ENCODE measurements around the gene RBM23.

Gene RBM23

DNA sequence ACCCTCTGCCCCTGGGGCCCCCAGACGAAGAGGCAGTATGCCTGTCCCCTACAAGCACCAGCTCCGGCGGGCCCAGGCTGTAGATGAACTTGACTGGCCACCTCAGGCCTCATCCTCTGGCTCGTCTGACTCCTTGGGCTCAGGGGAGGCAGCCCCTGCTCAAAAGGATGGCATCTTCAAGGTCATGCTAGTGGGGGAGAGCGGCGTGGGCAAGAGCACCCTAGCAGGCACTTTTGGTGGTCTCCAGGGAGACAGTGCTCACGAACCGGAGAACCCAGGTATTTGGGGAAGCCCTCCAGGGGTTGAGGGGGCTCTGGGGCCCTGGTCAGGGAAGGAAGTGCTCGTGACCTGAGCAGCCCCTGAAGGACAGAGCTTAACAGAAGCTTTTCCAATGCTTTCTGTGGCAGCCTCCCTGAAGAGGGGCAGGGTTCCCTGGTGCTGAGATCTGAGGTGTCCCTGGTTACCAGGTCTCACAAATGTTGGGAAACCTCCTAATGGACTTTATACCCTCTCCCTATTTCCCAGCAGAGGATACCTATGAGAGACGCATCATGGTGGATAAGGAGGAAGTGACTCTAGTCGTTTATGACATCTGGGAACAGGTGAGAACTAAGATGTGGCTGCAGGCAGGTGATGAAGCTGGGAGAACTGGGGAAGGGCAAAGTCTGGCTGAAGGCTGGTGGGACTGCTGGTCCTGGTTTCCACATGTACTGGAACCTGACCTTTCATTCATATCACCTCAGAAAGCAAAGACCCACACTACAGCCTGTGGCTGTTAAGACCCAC is 34.0 kb downstream of the RBM23 start:
- no peak for DNase-seq

DNA sequence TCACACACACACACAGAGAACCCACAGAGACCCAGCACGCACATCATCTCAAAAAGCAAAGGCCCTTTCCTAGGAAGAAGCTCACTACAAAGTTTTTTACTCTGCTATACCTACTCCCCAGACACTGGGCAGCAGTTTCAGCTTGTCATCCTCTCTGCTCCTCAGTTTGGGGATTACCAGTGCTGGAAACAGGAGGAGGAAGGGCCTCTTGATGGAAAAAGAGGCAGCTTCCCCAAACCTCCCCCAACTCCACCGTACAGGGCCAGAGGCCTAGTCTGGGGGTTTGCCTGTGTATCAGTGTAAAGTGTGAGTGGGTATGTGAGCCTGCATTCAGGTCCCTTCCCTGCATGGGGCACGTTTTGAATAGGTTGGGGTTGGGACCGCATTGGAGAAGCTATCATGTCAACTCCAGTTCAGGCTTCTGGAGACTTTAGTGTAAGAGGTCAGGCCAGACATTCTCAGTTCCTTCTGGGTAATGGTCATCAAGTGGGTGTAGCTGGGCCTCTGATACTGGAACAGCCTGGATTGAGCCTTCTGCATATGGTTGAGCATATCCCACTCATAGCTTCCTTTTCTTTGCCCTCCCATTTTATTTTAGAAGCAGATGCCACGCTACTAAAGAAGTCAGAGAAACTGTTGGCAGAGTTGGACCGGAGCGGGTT is 34.7 kb downstream of the RBM23 start:
- no peak for DNase-seq

DNA sequence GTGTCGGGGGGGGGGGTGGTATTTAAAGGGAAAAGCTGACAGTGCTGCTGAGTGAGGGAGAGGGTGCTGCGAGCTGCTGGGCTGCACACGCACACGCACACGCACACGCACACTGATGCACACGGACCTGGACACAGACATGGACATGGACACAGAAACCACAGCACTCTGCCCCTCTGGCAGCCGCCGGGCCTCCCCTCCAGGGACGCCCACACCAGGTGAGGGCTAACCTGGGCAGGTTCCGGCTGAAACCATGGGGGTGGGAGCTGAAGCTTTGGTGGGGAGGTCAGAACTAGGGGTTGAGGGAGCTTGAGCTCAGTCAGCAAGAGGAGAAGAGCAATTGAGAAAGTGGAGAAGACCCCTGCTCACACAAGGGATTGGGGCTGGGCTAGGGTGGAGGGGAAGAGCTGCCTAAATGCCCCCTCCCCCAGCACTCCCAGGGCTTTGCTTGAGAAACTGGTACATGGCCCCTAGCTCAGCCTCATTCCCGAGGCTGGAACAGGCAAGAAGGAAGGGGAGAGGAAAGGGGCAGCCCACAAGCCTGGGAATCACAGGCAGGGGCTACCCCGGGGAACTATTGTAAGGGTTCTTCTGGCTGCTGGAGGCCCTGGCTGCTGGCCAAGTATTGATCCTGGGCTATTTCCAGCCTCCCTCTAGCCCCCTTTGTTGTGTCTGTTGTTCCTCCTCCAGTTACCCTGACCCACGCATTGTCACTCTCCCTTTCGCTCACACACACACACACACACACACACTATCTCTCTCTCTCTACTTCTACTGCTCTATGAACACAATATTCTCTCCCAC is 35.6 kb downstream of the RBM23 start, which contains the start of gene REM2:
REM2 (plus strand) TSS at position 50 of the 804 bp plus-strand sequence; CDS start at position 116, 66 bp downstream.
- no peak for DNase-seq

DNA sequence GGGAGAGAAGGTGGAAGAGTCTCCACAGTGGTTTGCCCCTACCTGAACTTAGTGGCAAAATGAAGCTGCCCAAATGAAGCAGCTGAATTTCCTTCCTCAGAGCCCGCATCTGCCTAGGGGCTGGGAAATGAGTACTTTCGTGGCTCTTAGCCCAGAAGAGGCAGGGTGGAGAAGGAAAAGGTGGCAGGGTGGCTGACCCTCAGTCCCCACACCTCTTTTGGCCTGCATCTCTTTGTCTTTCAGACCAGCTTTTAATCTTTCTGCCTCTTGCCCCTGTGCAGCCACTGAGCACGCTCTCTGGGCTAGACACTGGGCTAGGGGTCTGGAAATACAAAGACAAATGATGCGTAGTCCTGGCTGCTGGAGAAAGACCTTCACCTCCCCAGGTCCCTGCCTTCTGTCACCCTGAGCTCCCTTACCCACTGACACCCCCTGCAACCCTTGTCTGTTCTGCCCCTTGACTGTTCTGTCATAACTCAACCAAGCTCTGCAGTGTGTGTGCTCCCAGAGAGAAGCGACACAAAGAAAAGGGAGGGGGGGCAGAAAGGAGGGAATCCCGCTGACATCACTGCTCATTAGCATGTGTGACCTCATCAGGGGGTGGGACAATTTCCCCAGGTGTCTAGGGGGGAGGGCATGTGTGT is 36.3 kb downstream of the RBM23 start:
- DNase-seq = no peak

DNA sequence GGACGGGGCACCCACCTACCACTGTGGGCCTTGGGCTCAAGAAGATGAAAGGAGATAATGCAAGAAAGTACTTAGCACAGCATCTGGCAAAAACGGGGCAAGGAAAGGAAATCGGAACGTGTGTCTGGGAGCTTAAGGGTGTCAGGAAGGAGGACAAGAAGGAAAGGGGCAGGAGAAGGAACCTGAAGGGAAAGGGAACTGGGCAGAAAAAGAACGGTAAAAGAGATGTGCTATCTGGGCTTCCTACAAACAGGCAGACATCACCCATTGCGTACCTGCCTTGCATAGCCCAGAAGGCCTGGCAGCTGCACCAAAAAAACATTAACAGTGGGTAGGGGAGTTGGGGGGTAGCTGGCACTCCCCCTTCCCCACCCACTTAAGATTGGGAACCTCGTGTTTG is 36.9 kb downstream of the RBM23 start:
- no peak for DNase-seq

DNA sequence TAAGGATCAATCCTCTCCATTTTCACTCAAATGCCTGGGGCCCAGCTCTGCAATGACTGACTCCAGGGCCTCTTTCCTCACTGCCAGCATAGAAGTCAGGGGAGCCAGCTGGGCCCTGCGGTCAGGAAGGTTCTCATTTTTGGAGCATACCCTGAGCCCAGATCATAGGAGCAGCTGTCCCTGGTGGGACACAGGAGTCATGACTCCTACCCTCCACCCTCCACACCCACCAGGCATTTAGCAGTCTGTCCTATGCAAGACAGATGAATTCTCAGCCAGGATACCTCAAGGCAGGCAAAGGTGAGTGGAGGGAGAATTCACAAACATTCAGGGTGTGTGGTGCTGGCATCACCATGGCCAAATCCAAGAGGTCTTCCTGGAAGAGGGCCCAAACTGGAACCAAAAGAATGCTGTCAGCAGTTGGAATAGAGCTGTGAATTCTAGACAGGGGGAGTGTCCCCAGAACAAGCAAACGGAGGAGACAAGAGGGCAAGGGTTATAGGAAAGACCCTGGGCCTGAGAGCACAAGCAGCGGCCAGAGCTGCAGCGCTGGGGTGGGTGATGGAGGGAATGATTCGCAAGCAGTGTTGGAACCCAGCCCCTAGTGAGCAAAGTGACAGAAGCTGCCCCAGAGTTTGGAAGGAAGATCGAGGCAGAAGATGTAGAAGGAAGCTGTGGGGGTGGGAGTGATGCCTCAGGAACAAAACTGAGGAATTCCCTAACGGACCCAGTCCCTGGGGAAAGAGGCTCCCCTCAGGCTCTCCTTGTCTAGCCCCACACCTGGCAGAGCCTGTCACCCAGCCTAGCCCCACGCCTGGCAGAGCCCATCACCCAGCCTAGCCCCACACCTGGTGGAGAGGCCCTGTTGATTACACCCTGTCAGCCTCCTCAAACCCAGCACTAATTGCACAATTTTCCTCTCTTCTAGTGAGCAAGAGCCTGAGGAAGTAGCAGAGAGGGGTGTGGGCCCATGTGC is 40.4 kb downstream of the RBM23 start:
- DNase-seq = no peak

DNA sequence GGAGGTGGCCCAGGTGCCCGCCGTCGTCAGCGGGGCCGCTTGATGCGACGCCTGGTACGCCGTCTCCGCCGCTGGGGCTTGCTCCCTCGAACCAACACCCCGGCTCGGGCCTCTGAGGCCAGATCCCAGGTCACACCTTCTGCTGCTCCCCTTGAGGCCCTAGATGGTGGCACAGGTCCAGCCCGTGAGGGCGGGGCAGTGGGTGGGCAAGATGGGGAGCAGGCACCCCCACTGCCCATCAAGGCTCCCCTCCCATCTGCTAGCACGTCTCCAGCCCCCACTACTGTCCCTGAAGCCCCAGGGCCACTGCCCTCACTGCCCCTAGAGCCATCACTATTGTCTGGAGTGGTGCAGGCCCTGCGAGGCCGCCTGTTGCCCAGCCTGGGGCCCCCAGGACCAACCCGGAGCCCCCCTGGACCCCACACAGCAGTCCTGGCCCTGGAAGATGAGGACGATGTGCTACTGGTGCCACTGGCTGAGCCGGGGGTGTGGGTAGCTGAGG is 41.9 kb downstream of the RBM23 start:
- no peak for DNase-seq

DNA sequence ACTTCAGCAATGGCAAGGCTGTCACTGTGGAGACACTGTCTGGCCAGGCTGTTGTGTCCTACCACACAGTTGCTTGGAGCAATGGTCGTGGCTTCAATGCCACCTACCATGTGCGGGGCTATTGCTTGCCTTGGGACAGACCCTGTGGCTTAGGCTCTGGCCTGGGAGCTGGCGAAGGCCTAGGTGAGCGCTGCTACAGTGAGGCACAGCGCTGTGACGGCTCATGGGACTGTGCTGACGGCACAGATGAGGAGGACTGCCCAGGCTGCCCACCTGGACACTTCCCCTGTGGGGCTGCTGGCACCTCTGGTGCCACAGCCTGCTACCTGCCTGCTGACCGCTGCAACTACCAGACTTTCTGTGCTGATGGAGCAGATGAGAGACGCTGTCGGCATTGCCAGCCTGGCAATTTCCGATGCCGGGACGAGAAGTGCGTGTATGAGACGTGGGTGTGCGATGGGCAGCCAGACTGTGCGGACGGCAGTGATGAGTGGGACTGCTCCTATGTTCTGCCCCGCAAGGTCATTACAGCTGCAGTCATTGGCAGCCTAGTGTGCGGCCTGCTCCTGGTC is 43.1 kb downstream of the RBM23 start:
- DNase-seq = no peak

DNA sequence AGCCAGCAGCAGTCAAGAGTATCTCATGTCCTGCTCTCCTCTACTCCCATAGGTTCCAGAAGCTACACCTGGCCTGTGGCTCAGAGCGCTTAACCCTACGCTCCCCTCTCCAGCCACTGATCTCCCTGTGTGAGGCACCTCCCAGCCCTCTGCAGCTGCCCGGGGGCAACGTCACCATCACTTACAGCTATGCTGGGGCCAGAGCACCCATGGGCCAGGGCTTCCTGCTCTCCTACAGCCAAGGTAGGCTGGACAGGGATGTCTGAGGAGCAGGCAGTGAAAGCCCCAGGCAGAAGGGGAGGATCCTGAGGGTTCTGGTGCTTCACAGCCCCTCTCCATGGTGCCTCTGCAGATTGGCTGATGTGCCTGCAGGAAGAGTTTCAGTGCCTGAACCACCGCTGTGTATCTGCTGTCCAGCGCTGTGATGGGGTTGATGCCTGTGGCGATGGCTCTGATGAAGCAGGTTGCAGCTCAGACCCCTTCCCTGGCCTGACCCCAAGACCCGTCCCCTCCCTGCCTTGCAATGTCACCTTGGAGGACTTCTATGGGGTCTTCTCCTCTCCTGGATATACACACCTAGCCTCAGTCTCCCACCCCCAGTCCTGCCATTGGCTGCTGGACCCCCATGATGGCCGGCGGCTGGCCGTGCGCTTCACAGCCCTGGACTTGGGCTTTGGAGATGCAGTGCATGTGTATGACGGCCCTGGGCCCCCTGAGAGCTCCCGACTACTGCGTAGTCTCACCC is 43.8 kb downstream of the RBM23 start:
- DNase-seq = no peak

DNA sequence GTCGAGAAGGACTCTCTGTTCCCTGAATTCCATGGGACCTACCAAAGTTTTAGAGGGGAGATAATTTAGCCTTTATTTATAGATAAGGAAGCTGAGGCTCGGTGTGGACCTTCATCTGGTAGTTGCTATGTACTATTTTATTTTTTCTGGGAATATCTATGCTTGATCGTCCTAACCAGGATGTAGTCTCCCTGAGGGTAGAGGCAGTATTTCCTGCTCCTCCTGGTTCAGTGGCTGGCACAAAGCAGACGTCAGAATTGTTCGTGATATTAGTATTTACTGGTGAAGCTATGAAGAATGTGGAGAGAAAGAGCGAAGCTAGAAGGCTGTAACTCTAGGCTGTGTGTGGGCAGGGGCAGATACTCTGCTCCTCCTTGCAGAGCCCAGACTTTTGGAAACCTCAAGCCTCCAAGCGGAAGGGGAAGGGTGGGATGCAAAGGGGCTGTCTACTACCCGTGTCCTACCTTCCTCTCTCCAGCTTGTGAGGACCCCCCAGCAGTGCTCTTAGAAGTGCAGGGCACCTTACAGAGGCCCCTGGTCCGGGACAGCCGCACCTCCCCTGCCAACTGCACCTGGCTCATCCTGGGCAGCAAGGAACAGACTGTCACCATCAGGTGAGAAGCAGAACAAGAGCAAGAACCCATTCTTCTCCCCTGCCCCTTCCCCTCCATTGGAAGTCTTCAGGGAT is 46.0 kb downstream of the RBM23 start:
- DNase-seq = no peak

DNA sequence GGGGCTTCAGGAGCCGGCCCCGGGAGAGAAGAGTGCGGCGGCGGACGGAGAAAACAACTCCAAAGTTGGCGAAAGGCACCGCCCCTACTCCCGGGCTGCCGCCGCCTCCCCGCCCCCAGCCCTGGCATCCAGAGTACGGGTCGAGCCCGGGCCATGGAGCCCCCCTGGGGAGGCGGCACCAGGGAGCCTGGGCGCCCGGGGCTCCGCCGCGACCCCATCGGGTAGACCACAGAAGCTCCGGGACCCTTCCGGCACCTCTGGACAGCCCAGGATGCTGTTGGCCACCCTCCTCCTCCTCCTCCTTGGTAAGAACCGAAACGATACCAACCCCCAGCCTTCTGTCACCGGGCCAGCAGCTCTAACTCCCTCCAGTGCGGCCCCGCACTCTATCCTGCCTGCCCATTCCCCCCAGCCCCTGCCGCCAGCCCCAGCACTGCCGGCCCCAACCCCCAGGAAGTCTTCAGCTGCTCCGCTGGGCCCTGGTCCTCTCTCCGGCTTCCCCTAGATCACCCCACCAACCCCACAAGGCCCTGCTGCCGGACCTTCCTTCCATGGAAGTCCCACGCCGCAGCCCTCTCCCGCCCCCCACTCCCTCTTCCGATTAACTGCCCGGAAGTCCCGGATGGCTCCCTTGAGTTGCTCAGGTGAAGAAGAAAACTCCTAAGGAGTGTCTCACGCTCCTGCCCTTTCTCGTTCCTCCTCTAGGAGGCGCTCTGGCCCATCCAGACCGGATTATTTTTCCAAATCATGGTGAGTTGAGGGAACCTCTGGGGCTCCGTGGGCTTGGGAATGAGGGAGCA is 46.7 kb downstream of the RBM23 start:
- peak; percentile 84 for DNase-seq

DNA sequence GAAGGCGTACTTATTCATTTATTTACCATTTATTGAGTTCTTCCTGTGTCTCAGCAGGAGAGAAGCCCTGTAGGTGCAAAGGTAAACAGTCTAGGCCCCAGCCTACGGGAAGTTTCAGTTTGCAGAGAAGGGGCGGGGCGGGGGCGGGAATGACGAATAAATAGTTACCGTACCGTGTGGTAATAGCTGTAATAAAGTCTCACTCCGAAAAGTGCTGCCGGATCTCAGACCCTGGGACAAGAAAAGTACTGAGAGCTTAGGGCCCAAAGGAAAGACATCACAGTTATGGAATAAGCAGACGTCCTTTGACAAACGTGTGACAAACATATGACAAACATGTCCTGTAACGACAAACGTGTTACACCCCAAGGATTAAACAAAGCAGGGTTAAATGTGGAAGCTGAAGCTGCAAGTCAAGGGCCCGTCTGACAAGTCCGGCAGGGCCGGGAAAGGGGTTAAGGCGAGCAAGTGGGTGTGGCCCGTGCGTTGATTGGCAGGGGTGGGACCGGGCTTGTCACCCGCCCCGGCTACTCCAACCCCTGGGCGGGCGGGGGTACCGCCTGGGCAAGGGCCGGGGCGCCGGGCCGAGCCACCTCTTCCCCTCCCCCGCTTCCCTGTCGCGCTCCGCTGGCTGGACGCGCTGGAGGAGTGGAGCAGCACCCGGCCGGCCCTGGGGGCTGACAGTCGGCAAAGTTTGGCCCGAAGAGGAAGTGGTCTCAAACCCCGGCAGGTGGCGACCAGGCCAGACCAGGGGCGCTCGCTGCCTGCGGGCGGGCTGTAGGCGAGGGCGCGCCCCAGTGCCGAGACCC is 47.5 kb downstream of the RBM23 start, which contains the start of gene LRP10:
LRP10 (plus strand) TSS at position 517 of the 809 bp plus-strand sequence. CDS start 564 bp downstream, outside the sequence.
- peak; percentile 89 for DNase-seq

DNA sequence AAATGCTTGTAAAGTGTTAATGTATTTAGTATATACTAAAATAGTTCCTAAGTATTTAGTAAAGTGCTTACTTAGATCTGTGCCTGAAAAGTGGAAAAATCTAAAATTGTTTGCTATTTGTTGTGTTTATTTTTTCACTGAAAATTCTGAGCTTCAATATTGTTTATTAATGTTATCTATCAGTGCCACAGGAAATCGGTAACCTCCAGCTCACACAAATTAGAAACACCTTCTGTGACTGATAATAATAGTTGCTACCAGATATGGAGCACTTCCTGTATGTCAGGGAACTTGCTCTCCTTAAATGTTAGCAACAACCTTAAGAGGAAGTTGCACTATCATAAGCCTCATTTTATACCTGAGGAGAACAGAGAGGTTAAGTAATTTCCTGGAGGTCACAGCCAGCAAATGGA is 48.1 kb downstream of the RBM23 start:
- no peak for DNase-seq

DNA sequence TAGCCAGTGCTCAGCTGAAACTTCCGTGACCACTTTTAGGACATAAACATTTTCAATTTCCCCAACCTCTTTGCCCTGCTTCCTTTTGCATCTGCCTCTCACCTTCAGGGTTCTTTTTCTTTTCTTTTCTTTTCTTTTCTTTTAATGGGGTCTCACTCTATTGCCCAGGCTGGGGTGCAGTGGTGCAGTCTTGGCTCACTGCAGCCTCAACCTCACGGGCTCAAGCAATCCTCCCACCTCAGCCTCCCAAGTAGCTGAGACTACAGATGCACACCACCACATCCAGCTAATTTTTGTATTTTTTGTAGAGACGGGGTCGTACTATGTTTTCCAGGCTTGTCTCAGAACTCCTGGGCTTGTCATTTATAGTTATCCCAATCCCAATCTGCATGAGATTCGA is 52.1 kb downstream of the RBM23 start:
- DNase-seq = no peak

DNA sequence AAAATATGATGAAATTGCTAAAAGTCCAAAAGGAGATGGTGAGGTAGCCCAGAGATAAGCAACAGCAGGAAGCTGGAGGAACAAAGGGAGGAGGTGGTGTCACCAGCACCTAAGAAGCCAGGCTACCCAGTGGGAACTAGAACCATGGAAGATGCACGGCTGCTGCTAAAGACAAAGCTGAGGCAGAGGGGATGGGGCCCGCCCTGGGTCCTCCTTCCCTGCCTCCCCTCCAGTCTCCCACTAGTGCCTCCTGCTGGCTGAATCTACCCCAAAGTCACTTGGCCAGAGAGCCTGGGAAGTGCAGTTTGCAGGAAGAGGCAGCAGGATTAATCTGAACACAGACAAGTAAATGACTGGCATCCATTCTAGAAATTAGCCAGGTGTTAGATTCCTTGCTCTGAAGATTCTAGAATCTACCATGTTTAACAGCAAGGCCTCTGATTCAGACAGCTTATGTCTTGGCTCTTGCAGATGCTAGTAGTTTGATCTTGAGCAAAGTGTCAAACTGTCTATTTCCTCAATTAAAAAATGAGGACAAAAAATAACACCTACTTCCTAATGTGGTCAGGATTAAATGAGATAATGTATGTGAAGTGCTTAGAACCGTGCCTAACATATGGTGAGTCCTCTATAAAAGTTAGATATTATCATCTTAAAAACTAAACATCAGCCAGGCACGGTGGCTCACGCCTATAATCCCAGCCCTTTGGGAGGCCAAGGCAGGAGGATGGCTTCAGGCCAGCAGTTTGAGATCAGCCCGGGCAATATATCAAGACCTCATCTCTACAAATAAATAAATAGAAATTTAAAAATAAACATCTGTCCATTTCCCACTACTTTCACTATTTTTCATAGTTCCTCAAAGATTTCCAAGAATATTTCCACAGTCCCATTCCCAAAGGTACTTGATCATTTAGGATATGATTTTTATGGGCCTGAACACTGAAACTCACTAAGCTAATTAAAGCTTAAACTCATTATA is 53.2 kb downstream of the RBM23 start:
- DNase-seq = peak; percentile 16

DNA sequence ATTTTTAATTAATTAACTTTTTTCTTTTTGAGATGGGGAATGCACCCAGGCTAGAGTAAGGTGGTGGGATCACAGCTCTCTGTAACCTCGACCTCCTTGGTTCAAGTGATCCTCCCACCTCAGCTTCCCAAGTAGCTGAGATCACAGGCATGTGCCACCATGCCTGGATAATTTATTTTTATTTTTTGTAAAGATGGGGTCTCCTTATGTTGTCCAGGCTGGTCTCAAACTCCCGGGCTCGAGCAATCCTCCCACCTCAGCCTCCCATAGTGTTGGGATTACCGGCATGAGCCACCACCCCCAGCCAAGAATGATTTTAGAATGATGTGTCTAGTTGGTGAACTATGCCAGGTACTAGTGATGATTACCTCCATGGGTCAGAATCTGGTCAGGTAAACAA is 54.0 kb downstream of the RBM23 start:
- no peak for DNase-seq

DNA sequence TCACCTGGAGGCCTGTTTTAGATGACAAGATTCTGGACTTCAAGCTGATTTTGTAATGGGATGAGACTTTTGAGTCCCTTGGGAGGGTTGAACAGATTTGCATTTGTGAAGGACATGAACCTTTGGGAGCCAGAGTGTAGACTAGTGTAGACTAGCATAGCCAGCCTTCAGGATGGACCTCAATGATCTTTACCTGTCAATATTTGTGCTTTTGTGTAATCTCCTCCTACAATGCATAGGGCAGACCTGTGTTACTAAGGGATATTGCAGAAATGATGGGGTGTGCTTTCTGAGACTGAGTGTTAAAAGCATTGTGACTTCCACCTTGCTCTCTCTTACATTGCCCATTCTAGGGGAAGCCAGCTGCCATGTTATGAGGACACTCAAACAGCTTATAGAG is 57.3 kb downstream of the RBM23 start:
- DNase-seq = no peak
